Measurements from ENCODE around the gene GRID2IP.

GRCh38 chr7:6554848-6555247 is 3.6 kb upstream of the GRID2IP start:
- TF ChIP-seq CTCF (IDR thresholded peaks at IDR 0.05) (no peak), EP300 (IDR thresholded peaks at IDR 0.05) (no peak)
